Right lobe of liver (tissue), 4 donors: ENCODE measurements around the gene SMG1.
"Not testable (repeated sequence)": the region's sequence is repeated elsewhere in the genome, so short reads cannot be mapped to it uniquely, and the experiment has no call there.

Experiments
- POLR2A ChIP-seq: fragments of 450-650 bp; IDR thresholded peaks from one replicate; pipeline ENCODE4 v1.6.1; 2017; ENCODE audit warnings: antibody characterized with exemption, mild to moderate bottlenecking
- TF ChIP-seq, protein P1 (sequence below), 4 donors: fragments of 200-600 bp in 3 of 4; fragments of 450-650 bp in 1 of 4; IDR thresholded peaks; one replicate each; pipeline versions ENCODE4 v1.5.1 to v1.8.0; 2016 to 2022; ENCODE audit warnings: antibody characterized with exemption in 4 of 4, mild to moderate bottlenecking in 2 of 4
- donor health status: DM: no; HTN: no; CAD: no.
- donor health status: DM: no; HTN: no; CAD: no.
- donor health status: DM: no; HTN: yes; CAD: no.

GRCh38 chr16:18902778-18903177 lies 23.4 kb downstream of the SMG1 start:
- TF ChIP-seq POLR2A, result not testable (repeated sequence)
- TF ChIP-seq, protein P1, sequence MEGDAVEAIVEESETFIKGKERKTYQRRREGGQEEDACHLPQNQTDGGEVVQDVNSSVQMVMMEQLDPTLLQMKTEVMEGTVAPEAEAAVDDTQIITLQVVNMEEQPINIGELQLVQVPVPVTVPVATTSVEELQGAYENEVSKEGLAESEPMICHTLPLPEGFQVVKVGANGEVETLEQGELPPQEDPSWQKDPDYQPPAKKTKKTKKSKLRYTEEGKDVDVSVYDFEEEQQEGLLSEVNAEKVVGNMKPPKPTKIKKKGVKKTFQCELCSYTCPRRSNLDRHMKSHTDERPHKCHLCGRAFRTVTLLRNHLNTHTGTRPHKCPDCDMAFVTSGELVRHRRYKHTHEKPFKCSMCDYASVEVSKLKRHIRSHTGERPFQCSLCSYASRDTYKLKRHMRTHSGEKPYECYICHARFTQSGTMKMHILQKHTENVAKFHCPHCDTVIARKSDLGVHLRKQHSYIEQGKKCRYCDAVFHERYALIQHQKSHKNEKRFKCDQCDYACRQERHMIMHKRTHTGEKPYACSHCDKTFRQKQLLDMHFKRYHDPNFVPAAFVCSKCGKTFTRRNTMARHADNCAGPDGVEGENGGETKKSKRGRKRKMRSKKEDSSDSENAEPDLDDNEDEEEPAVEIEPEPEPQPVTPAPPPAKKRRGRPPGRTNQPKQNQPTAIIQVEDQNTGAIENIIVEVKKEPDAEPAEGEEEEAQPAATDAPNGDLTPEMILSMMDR (IDR thresholded peaks at IDR 0.05), result not testable (repeated sequence)
